Bone marrow (tissue), 2 donors: ENCODE data around the gene PAFAH1B2.
"Not testable (repeated sequence)": the region's sequence is repeated elsewhere in the genome, so short reads cannot be mapped to it uniquely, and the experiment has no call there.

Experiments
- DNase-seq, 2 donors: peaks; one replicate each; lab custom pipeline; 2025; lab: John Stamatoyannopoulos, UW

Gene PAFAH1B2

DNA sequence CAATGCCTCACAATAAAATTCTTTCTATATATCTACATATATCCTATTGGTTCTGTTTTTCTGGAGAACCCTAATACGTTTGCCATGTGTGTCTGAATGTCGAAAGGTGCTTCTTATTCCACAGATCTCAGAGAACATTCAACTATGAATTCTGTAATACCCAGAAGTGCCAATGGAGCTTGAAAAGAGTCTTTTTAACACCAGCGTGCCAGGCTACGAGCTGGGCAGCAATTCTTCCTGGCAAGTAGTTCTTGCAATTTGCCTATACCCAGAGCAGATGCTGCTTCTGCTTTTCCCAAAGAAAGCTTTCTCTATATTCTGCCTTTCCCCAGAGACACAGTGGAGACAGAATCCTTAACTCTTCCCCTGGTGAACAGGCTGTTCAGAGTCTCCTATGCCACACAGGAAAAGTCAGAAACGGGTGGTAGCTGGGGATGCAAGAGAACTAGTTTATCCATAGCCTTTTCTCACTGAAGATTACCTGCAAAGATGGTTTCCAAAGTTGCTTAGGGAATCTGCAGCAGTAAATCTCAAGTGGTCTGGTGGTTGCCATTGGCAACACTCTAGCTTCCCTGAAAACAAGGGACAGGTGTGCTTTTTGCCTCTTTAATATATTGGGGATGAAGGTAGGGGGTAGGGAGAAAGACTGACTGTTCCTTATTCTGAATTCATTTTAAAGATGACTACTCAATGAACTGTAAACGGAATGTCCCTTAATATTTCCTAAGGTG, 16.8 kb upstream of the PAFAH1B2 start:
- no peak for DNase-seq

DNA sequence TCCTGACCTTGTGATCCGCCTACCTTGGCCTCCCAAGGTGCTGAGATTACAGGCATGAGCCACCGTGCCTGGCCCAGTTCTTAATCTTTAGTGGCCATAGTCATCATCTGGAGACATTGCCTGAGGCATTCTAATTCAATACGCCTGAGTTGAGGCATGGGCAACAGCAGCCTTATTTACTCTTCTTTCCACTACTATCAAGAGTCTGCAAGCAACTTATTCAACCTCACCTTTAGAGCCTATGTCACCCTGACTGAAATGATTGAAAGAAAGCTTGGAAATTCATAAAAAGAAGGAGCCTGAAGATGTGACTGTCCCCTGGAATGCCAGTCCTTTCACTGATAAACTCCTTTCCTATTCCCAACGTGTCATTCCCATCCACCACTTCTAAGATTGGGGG, 15.8 kb upstream of the PAFAH1B2 start:
- DNase-seq = no peak

DNA sequence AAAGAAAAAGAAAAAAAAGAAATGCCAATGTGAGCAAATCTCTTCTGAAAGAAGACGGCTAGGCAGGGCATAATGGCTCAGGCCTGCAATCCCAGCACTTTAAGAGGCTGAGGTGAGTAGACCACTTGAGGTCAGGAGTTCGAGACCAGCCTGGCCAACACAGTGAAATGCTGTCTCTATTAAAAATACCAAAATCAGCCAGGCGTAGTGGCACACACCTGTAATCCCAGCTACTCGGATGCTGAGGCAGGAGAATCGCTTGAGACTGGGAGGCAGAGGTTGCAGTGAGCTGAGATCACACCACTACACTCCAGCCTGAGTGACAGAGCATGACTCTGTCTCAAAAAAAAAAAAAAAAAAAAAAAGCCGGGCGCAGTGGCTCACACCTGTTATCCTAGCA, 13.7 kb upstream of the PAFAH1B2 start:
- DNase-seq = not testable (repeated sequence)

DNA sequence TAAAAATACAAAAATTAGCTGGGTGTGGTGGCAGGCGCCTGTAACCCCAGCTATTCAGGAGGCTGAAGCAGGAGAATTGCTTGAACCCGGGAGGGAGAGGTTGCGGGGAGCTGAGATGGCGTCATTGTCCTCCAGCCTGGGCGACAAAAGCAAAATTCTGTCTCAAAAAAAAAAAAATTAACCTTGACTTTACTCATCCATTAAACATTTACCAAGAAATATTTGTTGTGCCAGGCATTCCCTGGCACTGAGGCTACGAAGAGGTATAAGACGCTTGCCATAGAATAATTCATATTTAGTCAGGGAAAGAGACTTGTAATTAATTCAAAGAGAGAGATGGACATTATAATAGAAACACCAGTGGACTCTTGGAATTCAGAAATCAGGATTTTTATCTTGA, 13.2 kb upstream of the PAFAH1B2 start:
- DNase-seq = no peak

DNA sequence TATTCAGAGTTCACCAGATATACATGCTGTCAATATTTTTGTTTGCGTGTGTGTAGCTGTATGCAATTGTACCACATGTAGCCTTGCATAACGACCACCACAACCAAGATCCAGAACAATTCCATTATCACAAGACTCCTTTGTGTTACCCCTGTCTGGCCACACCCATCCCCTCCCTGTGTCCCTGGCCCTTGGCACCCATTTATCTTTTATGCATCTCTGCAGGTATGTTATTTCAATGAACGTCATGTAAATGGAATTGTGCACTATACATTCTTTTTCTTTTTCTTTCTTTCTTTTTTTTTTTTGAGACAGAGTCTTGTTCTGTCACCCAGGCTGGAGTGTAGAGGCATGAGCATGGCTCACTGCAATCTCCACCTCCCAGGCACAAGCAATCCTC, 9.7 kb upstream of the PAFAH1B2 start:
- no peak for DNase-seq

DNA sequence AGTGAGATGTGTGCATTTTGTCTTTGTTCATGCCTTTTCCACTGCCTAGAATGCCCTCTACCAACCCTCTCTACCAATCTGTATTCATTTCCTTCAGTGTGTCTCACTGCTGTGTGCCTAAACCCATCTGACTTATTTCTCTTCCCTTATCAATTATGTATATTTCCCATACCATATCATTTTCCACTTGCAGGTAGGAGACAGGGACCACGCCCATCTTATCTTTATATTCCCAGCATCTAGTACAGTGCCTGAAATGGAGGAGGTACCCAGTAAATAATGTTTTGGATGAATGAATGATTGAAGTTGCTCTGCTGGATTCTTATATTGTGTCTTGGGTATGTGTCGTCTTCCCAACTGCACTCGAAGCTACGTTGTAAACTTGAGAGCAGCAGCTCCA, 9.1 kb upstream of the PAFAH1B2 start:
- DNase-seq = not testable (repeated sequence)

DNA sequence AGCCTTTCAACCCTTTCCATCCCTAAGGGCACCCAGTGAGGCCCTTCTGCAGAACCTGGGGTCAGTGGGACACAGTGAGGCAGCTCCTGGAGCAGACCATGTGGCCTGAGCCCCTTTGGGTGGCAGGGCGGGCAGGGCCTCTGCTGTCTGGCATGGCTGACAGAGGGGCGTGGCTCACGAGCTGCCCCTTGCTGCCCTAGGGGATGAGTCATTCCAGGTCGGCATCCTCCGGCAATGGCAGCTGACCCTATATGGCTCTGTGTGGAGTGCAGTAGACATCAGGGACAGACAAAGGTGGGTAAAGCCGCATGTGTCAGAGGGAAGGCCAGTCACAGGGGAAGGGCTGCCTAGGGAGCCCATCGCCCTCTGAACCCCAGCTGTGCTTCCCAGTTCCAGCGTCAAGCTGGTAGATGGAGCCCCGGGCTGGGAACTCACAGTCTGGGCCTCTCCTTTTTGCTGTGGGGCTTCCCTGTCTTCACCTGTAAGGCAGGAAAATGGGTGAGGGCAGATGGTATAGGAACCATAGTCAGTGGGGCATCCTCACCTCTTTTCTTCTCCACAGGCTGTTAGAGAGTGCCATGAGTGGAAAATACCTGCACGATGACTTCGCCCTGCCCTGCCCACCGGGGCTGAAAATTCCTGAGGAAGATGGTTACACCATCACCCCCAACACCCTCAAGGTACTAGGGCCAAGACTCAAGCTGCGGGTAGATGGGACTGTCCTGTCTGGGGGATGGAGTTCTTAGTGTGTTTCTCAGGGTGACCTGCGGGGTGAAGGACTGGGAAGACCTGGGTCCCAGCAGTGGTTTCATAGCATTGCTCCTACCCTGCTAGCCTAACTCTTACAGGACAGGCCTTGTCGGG, 6.6 kb upstream of the PAFAH1B2 start:
- not testable (repeated sequence) for DNase-seq

DNA sequence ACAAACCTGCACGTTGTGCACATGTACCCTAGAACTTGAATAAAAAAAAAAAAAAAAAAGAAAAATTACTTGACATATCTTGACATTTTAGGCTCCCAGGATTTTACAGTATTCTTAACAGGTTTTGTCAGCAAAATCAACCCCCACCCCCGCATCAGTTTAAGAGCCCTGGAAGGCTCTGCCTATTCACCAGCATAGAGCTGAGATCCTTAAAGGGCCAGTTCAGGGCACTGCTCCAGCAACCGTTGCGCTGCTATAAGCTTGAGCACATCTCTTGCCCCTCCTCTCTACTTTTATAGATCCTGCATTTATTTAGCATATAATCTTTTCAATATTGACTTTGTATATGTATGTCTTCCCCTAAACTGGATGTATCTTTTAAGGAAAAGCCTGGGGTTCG, 697 bp upstream of the PAFAH1B2 start:
- DNase-seq = no peak

DNA sequence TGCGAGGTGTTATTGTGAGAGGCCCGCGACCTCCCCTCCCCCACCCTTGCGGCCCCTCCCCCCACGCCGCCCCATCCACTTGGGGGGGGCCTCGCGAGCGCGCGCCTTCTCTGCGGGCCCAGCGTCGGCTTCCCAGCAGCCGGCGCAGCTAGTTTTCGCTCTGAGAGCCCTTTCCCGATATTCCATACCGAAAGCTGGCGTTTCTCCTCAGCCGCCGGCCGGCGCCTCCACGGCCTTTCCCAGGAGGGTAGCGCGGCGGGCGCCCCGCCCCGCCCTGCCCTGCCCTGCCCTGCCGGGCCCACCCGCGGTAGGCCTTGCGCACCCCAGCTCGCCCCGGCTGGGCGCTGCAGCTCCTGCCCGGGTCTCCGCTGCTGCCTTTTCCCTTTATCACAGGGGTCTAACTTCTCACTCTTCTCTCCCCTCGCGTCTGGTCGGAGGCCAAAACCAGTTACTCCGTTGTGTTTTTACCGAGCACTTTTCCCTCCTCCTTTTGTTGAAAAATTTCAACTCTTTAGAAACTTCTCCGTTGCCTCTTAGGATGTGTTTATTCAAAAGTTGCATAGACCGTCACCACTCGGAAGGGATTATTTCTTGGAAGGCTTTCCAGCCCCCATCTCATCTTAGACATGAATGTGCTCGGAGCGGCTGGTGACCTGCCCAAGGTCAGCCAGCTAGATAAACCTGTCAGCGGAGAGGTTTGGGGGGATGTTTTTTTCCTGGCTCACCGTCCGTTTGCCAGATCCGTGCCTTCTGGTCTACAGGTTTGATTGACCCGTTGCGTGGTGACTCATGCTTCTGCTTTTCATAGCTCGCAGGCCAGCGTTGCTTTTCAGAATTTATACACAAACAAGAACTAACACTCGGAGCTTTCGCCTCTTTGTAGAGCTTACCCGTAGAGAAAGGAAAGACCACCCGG, 648 bp downstream of the PAFAH1B2 start:
- DNase-seq = peak; percentile 58 to 59

DNA sequence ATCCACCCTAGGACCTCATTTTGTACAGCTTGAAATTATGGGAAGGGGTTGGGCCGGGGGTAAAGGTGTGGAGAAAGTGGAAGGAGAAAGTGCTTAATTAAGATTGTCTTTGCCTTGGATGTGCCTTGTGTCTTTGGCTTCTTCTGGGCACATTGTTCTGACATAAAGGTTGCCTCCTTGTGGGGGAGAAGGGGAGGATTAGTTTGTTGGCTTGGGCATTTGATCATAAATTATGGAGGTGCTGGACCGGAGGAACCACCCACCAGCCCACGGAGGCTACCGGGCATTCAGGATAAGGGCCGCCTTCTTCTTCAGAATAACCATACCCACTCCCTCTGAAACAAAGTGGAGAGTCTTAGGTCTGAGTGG, 1.3 kb downstream of the PAFAH1B2 start:
- DNase-seq = no peak

DNA sequence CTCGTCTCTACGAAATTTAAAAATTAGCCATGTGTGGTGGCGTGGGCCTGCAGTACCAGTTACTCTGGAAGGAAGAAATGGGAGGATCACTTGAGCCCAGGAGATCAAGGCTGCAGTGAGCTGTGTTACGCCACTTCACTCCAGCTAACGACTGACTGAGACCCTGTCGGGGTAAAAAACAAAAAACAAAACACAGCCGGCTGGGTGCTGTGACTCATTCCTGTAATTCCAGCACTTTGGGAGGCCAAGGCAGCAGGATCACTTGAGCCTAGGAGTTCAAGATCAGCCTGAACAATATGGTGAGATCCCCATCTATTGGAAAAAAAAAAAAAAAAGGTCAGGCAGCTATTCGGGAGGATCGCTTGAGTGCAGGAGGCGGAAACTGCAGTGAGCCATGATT, 2.4 kb downstream of the PAFAH1B2 start:
- DNase-seq = no peak

DNA sequence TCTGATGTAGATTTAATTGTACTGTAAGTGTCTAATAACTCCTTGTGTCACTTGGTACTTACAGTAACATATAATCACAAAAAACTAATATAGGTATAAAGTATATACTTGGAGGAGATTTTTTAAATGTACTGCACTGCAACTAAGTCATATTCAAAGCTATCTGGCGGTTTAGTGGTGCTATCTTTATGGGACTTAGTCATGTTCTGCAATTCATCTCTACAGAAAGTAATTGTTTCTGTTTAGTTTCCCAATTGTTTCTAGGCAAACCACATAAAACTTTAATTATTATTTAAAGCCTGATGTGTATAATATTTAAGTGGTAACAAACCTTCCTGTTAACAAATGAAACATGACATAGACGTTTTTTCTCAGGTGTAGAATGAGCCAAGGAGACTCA, 8.0 kb downstream of the PAFAH1B2 start:
- DNase-seq = no peak

DNA sequence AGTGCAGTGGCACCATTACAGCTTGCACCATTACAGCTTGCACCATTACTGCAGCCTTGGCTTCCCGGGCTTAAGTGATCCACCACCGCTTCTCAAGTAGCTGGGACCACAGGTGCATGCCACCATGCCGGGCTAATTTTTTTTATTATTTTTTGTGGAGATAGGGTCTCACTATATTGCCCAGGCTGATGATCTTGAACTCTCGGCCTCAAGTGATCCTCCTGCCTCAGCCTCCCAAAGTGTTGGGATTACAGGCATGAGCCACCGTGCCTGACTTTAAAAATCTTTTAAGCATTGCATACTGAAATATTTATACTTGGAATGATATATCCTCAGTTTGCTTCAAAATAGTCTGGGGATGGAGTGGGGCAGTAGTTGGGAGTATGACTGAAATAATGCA, 10.4 kb downstream of the PAFAH1B2 start:
- no peak for DNase-seq

DNA sequence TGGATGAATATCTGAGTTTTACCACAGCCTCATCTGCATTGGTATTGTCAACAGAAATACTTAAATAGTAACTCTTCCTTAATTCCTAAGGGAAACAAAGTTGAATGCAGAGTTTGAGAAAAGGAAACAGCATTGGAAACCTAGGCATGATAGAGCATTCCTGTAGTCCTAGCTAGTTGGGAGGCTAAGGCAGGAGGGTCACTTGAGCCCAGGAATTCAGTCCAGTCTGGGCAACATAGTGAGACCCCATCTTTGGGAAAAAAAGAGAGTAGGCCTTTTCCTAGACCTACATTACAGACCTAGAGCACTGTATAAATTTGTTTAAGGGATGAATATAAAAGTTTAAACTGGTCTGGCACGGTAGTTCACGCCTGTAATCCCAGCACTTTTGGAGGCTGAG, 13.4 kb downstream of the PAFAH1B2 start:
- DNase-seq = no peak

DNA sequence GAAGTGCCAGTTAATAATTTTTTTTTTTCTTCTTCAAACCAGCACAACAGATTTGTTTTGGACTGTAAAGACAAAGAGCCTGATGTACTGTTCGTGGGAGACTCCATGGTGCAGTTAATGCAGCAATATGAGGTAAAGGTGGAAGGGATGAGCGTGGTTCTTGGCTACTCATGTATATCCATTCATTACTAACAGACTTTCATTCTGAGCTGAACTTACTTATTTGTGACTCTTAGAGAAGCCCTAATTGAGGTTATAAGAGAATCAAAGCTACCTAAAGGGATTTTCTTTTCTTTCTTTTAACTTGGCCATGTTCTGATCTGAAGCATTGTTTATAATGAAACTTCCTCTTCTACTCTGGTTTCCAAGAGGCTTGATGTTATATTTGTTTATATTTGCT, 15.8 kb downstream of the PAFAH1B2 start:
- DNase-seq = no peak

DNA sequence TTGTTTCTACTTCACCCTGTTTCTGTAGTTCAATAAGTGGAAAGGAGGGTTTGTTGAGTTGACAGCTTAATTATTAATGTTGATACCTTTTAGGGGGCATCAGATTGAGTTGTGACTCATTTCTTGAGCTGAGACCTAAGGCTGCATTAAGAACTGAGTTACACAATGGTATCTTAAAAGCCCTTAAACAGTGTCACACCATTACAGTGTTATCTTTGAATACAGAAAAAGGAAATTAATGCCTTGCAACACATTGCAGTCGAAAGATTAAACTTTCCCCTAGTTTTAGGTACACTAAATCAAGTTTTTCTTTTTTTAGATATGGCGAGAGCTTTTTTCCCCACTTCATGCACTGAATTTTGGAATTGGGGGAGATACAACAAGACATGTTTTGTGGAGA, 16.7 kb downstream of the PAFAH1B2 start:
- no peak for DNase-seq

DNA sequence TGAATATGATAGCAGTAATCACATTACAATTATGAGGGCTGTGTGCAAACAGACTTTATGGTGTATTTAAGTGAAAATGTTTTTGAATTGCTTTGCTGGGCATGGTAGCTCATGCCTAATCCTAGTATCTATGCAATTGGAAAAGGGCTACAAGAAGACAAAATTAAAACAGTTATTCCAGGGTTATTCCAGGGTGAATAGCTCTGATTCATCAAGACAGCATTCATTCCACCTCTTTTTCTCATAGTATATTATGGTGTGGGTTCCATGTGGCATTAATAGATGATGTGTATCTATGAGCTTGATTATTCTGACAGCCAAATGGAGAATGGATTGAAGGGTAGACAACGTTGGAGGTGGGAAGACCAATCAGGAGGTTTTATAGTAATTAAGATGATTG, 22.4 kb downstream of the PAFAH1B2 start:
- DNase-seq = no peak

DNA sequence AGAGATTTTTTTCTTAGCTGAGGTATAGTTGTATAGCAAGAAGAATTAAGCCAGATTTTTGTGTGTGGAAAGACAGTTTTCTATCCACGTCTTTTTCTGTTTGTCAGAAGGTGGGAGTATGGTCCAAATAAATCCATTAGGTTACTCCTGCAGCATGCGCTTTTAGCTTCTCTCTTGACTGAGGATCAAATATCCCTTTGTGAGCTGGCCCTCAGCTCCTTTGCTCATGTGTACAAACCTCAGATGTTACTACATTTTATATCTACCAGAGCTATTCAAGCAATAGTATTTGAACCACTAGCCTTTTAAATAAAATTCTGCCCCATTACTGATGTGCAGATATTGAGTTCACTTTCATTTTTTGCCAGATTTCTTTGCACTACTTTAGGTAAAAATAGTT, 25.6 kb downstream of the PAFAH1B2 start:
- no peak for DNase-seq

DNA sequence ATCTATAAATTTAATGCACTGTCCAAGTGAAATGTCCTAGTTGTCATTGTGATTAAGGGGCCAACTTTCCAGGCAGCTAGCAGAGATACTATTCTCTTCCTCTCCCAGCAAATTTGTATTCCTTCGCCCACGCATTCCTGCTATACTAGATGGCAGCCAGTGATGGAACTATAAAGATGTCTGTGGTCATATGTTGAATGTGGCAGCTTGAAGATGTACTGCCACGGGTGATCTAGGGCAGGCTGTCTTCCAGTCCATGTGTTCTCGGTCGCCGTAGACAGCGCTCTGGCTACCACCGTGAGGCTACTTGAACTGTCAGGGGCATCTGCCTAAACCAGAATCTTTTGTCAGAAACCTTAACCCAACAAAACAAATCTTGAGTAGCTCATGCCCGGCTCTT, 26.1 kb downstream of the PAFAH1B2 start:
- DNase-seq = no peak

DNA sequence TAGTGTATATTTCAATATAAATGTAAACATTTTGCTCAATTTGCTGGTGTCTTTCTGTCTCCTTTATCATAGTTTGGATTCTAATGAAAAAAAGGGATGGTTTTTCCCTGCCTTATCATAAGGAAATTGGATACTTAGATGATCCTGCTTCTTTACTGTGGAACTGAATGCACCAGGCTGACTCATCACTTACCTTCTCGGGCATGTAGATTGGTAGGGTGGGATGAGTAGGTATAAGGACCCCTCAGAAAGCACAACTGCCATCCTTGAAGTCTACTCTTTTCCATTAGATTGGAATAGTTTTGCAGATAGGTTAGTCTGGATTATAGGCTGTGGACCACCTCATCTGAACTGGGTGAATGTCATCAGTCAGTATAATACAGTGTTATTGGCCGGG, 26.9 kb downstream of the PAFAH1B2 start:
- DNase-seq = no peak

DNA sequence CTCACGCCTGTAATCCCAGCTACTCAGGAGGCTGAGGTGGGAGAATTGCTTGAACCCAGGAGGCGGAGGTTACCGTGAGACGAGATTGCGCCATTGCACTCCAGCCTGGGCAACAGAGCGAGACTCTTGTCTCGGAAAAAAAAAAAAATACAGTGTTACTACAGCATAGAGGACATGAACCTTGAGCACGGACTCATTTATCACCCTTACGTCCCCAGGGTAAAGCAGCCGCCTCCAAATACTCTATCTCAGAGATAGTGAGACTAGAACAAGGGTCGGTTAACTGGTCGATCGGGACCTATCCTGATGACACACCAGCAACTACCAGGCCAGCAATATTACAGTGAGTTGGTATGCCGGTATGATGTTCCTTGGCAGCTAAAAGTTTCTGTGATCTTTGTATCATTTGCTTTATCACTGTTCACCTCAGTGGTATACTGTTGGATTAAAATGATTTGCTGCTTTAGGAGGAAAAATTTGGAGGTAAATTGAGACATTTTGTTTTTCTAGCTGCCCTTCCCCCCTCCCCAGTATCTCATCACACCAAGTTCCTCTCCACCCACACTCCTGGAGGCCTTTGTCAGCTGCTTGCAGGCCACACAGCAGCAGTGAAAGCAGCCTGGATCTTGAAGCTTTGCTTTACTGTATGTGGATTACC, 27.4 kb downstream of the PAFAH1B2 start:
- DNase-seq = no peak
